Pancreas (tissue), 10 donors: ENCODE data around the gene ZBTB12. TPM values are rescaled to one million over a fixed set of nuclear protein-coding genes. Genes with fewer than 3 reads are reported as not detected.

Experiments used
- ATAC-seq, 4 donors: fragments of 200-7000 bp; cut with Tn5 transposase; one replicate each; pipeline versions ENCODE4 v1.8.0 to v1.9.1; 2020; ENCODE audit warnings: mild to moderate bottlenecking in 4 of 4, moderate library complexity in 4 of 4
- DNase-seq, 6 donors: peaks; one replicate each; pipeline ENCODE4 v3.0.0-alpha.2; 2020
- FAIRE-seq: peaks from 2 replicates; lab custom pipeline; 2012; peaks lifted over from hg19 to GRCh38; lab: Jason Lieb, UNC
- H3K27ac ChIP-seq, 4 donors: fragments of 200-600 bp; sonication (generic); 1 replicate in 3 of 4; 2 replicates in 1 of 4; pipeline versions ENCODE4 v1.5.0 to v1.8.0; 2020
- H3K27me3 ChIP-seq, 4 donors: fragments of 200-600 bp; one replicate each; pipeline ENCODE4 v1.8.0; 2021
- H3K36me3 ChIP-seq, 3 donors: fragments of 200-600 bp; sonication (generic) in 1 of 3; one replicate each; pipeline versions ENCODE4 v1.5.0 to v1.8.0; 2020 to 2021
- H3K4me1 ChIP-seq, 3 donors: fragments of 200-600 bp; one replicate each; pipeline ENCODE4 v1.8.0; 2021
- H3K4me3 ChIP-seq, 4 donors: fragments of 200-600 bp; sonication (generic) in 2 of 4; one replicate each; pipeline versions ENCODE4 v1.5.0 to v1.8.0; 2020 to 2021
- H3K9me3 ChIP-seq, 4 donors: fragments of 200-600 bp; one replicate each; pipeline ENCODE4 v1.8.0; 2021
- WGBS, 2 donors: extraction: QIAGEN DNeasy Blood & Tissue Kit; methylation state at CpG; one replicate each; pipeline ENCODE4 v1.1.7; 2013; 5-methylcytosine and 5-hydroxymethylcytosine counted together
- intact Hi-C, 3 donors: fragments of 100-400 bp; cut with DNase I; formaldehyde crosslinking; loops; one replicate each; pipeline versions ENCODE4 v1.11.1 to v1.14.2; 2022
- polyA plus RNA-seq, 2 donors: library from polyadenylated mRNA; stranded (reverse); fragments of 200-250 nt; gene quantifications; one replicate each; pipeline ENCODE4 v1.2.3, GENCODE V29; 2013
- total RNA-seq, 6 donors: library from RNA; stranded (reverse); fragmentation: NEBNext Ultra II Directional in 4 of 6; extraction: Animal tissue kit (Norgen Biotek cat#: 25700) in 4 of 6; gene quantifications; one replicate each; pipeline versions ENCODE4 v1.2.1 to v1.2.4, GENCODE V29; 2021 to 2023
- TF ChIP-seq, protein P1 (sequence below), 4 donors: fragments of 200-600 bp; sonication (generic) in 3 of 4; IDR thresholded peaks; one replicate each; pipeline versions ENCODE4 v1.5.0 to v1.8.0; 2021; ENCODE audit warnings: antibody characterized with exemption in 4 of 4
- donor health status: healthy with polysubstance abuse.
- donor health status: DM: no; HTN: no; CAD: no; lungs with moderate emphysema.
- donor health status: DM: no; HTN: no; CAD: no.
- donor health status: control.
- donor health status: control.
- donor health status: Bipolar disorder and iron deficiency.
- donor health status: DM: yes; HTN: yes; CAD: no.
- donor health status: DM: no; HTN: no; CAD: no.
- donor health status: DM: no; HTN: no; CAD: no.
- donor health status: DM: yes; HTN: yes; CAD: no.

The ZBTB12 gene
- total RNA-seq: 1 to 10 TPM in 4 of 6 donors, under 1 TPM in 2; 0.60 to 4.5 (median 1.9) TPM
- polyA plus RNA-seq: 1 to 10 TPM; 2.1 to 2.2 TPM

GRCh38 chr6:31901953-31902643, at the start of gene ZBTB12:
ZBTB12 (minus strand) TSS chr6:31902086; CDS start chr6:31901305, 781 bp downstream.
- Histone ChIP-seq H3K9me3 (no peaks in the 10 kb centered on the region), H3K27ac (peak within 1 kb of the TSS; percentile 63 to 86 (median 68)), H3K4me3 (peak within 1 kb of the TSS; percentile 39 to 67 (median 55)), H3K27me3 (no peaks in the 10 kb centered on the region), H3K4me1 (peaks cover 4 to 11% (median 5%) of the 10 kb centered on the region in 3 donors), H3K36me3 (no peaks in the 10 kb centered on the region)
- peak; percentile 71 to 87 (median 78) for ATAC-seq
- FAIRE-seq: no peak
- peak; percentile 92 to 96 (median 94) for DNase-seq
- TF ChIP-seq, protein P1, sequence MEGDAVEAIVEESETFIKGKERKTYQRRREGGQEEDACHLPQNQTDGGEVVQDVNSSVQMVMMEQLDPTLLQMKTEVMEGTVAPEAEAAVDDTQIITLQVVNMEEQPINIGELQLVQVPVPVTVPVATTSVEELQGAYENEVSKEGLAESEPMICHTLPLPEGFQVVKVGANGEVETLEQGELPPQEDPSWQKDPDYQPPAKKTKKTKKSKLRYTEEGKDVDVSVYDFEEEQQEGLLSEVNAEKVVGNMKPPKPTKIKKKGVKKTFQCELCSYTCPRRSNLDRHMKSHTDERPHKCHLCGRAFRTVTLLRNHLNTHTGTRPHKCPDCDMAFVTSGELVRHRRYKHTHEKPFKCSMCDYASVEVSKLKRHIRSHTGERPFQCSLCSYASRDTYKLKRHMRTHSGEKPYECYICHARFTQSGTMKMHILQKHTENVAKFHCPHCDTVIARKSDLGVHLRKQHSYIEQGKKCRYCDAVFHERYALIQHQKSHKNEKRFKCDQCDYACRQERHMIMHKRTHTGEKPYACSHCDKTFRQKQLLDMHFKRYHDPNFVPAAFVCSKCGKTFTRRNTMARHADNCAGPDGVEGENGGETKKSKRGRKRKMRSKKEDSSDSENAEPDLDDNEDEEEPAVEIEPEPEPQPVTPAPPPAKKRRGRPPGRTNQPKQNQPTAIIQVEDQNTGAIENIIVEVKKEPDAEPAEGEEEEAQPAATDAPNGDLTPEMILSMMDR (IDR thresholded peaks at IDR 0.05): no peak
- intact Hi-C loops: loop anchor here in 2 of 3 donors (10.0 kb wide), 1 partner anchor 53 kb away; the partner anchor contains the start of genes NELFE (in 2 of the 2) and SKIC2 (in 2 of the 2)
- WGBS, 2 donors: 0 to 1% methylated on average over 28 to 77 of the region's 77 CpGs

- 77% methylated on average over 7 of the region's 7 CpGs for WGBS, 2 donors
- intact Hi-C loops: loop anchor here in 2 of 3 donors (10.0 kb wide), 1 partner anchor 45 kb away; the partner anchor contains the start of gene ZBTB12 (in 2 of the 2)
- H3K9me3 ChIP-seq: no peaks in the 10 kb centered on the region
- FAIRE-seq (no peak), ATAC-seq (no peak), DNase-seq (no peak)
- peaks cover 0 to 5% (median 0%) of the 10 kb centered on the region in 3 donors for H3K4me1 ChIP-seq
- no peaks in the 10 kb centered on the region for H3K27me3 ChIP-seq
- peaks cover 0 to 26% (median 12%) of the 10 kb centered on the region in 3 donors for H3K36me3 ChIP-seq
- H3K4me3 ChIP-seq: no peak overlapping the region
- TF ChIP-seq, protein P1 (IDR thresholded peaks at IDR 0.05): no peak
- H3K27ac ChIP-seq: no peak overlapping the region
Observed at GRCh38 chr6:31949926-31950548, 48.2 kb upstream of the ZBTB12 start.

DNA sequence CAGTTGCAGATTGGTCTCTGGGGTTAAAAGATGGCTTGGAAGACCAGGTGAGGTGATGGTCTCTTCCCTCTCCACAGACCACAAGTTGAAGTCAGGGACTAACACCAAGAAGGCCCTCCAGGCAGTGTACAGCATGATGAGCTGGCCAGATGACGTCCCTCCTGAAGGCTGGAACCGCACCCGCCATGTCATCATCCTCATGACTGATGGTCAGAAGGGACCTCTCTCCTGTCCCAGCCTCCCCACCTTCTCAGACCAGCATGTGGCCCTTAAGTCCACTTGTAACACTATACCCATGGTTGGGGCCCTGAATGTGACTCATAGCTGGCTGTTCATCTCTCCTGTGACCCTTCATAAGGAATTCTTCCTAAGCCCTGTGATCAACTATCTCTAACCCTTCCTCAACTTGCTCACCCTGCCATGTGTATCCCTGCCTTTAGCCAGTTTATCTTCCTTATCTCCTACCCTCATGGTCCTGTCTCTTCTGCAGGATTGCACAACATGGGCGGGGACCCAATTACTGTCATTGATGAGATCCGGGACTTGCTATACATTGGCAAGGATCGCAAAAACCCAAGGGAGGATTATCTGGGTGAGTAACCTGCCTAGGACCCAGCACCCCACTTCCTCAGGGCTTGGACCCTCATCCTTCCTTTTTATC, 47.0 kb upstream of the ZBTB12 start:
- peaks cover 0 to 14% (median 5%) of the 10 kb centered on the region in 3 donors for H3K36me3 ChIP-seq
- H3K4me1 ChIP-seq: peaks cover 0 to 9% (median 0%) of the 10 kb centered on the region in 3 donors
- no peak overlapping the region for H3K27ac ChIP-seq
- no peak for DNase-seq
- intact Hi-C loops: no loop called here
- no peak for ATAC-seq
- TF ChIP-seq, protein P1 (IDR thresholded peaks at IDR 0.05): no peak
- no peak overlapping the region for H3K4me3 ChIP-seq
- FAIRE-seq: no peak
- 72 to 79% methylated on average over 6 of the region's 6 CpGs for WGBS, 2 donors
- no peaks in the 10 kb centered on the region for H3K27me3 ChIP-seq
- no peaks in the 10 kb centered on the region for H3K9me3 ChIP-seq

DNA sequence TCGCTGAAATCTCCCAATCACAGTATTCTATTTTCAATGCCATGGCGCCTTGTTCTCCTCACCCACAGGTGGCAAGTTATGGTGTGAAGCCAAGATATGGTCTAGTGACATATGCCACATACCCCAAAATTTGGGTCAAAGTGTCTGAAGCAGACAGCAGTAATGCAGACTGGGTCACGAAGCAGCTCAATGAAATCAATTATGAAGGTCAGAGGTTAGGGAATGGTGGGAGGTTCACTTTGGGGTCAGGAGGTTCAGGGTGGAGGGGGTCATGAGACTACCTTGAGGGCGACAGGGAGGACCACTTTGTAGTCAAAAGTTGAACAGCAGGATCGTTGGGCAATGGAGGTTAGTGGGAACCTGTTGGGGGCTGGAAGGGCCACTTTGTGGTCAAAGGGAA, 46.4 kb upstream of the ZBTB12 start:
- no peak for FAIRE-seq
- peaks cover 0 to 8% (median 3%) of the 10 kb centered on the region in 3 donors for H3K36me3 ChIP-seq
- H3K4me1 ChIP-seq: peaks cover 0 to 9% (median 0%) of the 10 kb centered on the region in 3 donors

More for the DNA sequence above, 46.4 kb upstream of the ZBTB12 start:
- DNase-seq (no peak), ATAC-seq (no peak)
- Histone ChIP-seq H3K27me3 (no peaks in the 10 kb centered on the region), H3K9me3 (no peaks in the 10 kb centered on the region), H3K4me3 (no peak overlapping the region), H3K27ac (no peak overlapping the region)
- WGBS, 2 donors: 53 to 55% methylated on average over 5 of the region's 5 CpGs
- TF ChIP-seq, protein P1 (IDR thresholded peaks at IDR 0.05): no peak
- intact Hi-C loops: no loop called here
